HepG2 (cell line): ENCODE data around the gene FGFR3. TPM values are rescaled to one million over a fixed set of nuclear protein-coding genes. Genes with fewer than 3 reads are reported as not detected.

Experiments
- ADNP ChIP-seq: sonication (generic); formaldehyde crosslinking; IDR thresholded peaks from 2 replicates; pipeline ENCODE4 v1.4.0; 2020; ENCODE audit warnings: missing genetic modification reagents
- AHR ChIP-seq: IDR thresholded peaks from 2 replicates; pipeline ENCODE4 v1.6.1; 2018; ENCODE audit warnings: missing genetic modification reagents, missing compliant biosample characterization
- HIC2 ChIP-seq: sonication (generic); formaldehyde crosslinking; IDR thresholded peaks from 2 replicates; pipeline ENCODE4 v1.9.0; 2022; ENCODE audit warnings: low read depth, missing genetic modification reagents
- NR2F1 ChIP-seq, 2 experiments: fragments of 450-650 bp in 1 of 2; formaldehyde crosslinking in 1 of 2; IDR thresholded peaks; 2 replicates each; pipeline versions ENCODE4 v1.5.0 to v1.6.1; 2016 to 2020; ENCODE audit warnings: mild to moderate bottlenecking in 1 of 2, missing compliant biosample characterization in 1 of 2, missing genetic modification reagents in 1 of 2, moderate library complexity in 1 of 2
- POLR2G ChIP-seq: fragments of 200-400 bp; formaldehyde crosslinking; IDR thresholded peaks from 2 replicates; pipeline ENCODE4 v1.6.1; 2018; ENCODE audit warnings: mild to moderate bottlenecking, low read depth, low read length, moderate library complexity
- RFXAP ChIP-seq: sonication (generic); formaldehyde crosslinking; IDR thresholded peaks from 2 replicates; pipeline ENCODE4 v1.4.0; 2020; ENCODE audit warnings: missing genetic modification reagents, borderline replicate concordance
- SRSF4 ChIP-seq: fragments of 200-400 bp; formaldehyde crosslinking; IDR thresholded peaks from one replicate; pipeline ENCODE4 v1.6.1; 2018; ENCODE audit warnings: mild to moderate bottlenecking, low read depth, low read length, moderate library complexity; ENCODE audit not compliant: poor library complexity, severe bottlenecking
- TBX2 ChIP-seq: sonication (generic); formaldehyde crosslinking; IDR thresholded peaks from 2 replicates; pipeline ENCODE4 v1.5.0; 2020; ENCODE audit warnings: missing genetic modification reagents, mild to moderate bottlenecking, borderline replicate concordance
- ZBTB10 ChIP-seq: sonication (generic); formaldehyde crosslinking; IDR thresholded peaks from 2 replicates; pipeline ENCODE4 v1.4.0; 2020; ENCODE audit warnings: missing genetic modification reagents, borderline replicate concordance
- ZBTB7B ChIP-seq: sonication (generic); formaldehyde crosslinking; IDR thresholded peaks from 2 replicates; pipeline ENCODE4 v1.4.0; 2020; ENCODE audit warnings: missing genetic modification reagents
- ZFAT ChIP-seq: sonication (generic); formaldehyde crosslinking; conservative IDR thresholded peaks from 2 replicates; pipeline ENCODE4 v1.8.1; 2023; ENCODE audit warnings: missing genetic modification reagents, inconsistent platforms
- ZNF335 ChIP-seq: sonication (generic); formaldehyde crosslinking; IDR thresholded peaks from 2 replicates; pipeline ENCODE4 v1.4.0; 2020; ENCODE audit warnings: missing genetic modification reagents
- ZNF709 ChIP-seq: sonication (generic); formaldehyde crosslinking; IDR thresholded peaks from 2 replicates; pipeline ENCODE4 v1.5.0; 2020; ENCODE audit warnings: mild to moderate bottlenecking, missing genetic modification reagents
- ZNF777 ChIP-seq: sonication (generic); formaldehyde crosslinking; IDR thresholded peaks from 2 replicates; pipeline ENCODE4 v1.4.0; 2020; ENCODE audit warnings: missing genetic modification reagents
- ZNF792 ChIP-seq: IDR thresholded peaks from 2 replicates; pipeline ENCODE4 v1.6.1; 2016
- polyA plus RNA-seq, 8 experiments: library from polyadenylated mRNA; depleted of rRNA in 3 of 8; stranded (reverse) in 7 of 8; unstranded in 1 of 8; fragments of >200 nt; fragmentation: Illumina TruSeq in 4 of 8; extraction: Trizol in 4 of 8; gene quantifications; 2 replicates each; pipeline versions ENCODE4 v1.2.1 to v1.2.3, GENCODE V29; 2011 to 2016; ENCODE audit warnings: low read depth in 4 of 8, missing spikeins in 1 of 8, mixed read lengths in 1 of 8; ENCODE audit not compliant: insufficient read depth in 1 of 8
- total RNA-seq, 5 experiments: library from RNA; depleted of rRNA; stranded (reverse); fragments of >200 nt; fragmentation: Illumina TruSeq; extraction: Trizol; gene quantifications; 2 replicates each; pipeline ENCODE4 v1.2.3, GENCODE V29; 2016; ENCODE audit warnings: low read depth in 1 of 5
- TF ChIP-seq, protein P1 (sequence below): sonication (generic); formaldehyde crosslinking; IDR thresholded peaks from 2 replicates; pipeline ENCODE4 v1.5.0; 2020; ENCODE audit warnings: missing genetic modification reagents
- TF ChIP-seq, protein P2 (sequence below): IDR thresholded peaks from 2 replicates; pipeline ENCODE4 v1.6.1; 2016
- TF ChIP-seq, protein P3 (sequence below): sonication (generic); formaldehyde crosslinking; IDR thresholded peaks from 2 replicates; pipeline ENCODE4 v1.5.1; 2020; ENCODE audit warnings: missing genetic modification reagents, mild to moderate bottlenecking, borderline replicate concordance
- TF ChIP-seq, protein P4 (sequence below): IDR thresholded peaks from 2 replicates; pipeline ENCODE4 v1.6.1; 2016; ENCODE audit warnings: low read depth, borderline replicate concordance

The FGFR3 gene
- total and polyA plus RNA-seq, 2 of the 13 experiments (the other 11 are each of a cell fraction or from before 2014, with no cell fraction given) = 103 to 109 TPM

DNA sequence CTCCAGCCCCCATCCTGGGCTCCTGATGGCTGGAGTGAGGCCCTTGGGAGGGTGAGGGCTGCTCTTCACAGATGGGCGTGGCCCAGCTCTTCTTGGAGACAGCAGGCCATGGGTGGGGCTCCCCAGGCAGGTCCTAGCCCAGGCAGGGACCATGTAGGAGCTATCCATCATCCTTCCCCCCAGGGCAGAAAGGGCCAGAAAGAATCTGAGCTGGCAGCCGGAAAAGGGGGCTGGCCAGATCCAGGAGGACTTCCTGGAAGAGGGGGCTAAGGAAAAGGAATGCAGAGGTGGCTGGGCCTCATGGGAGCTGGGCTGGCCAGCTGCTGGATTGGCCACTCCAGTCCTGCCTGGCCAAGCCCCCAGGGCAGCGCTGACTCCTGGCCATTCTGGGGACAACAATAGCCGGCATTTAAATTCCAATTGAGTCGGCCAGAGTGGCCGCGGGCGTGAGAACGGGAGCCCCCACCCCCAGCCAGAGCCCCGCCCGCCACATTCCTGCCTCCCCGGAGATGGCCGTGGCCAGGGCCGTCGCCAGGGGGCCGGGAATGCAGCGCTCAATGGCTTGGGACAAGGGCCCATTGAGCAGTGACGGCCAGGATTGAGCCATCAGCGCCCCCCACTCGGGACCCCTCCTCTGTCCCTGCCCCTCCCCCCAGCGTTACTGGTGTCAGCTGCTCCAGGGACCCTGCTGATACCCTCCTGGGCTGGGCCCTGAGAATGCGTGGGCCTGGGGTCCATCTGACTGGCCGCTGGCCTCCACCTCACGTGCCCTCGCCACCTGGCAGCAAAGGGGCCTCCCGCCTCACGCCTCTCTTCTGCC lies 15.1 kb upstream of the FGFR3 start (continued):
- TF ChIP-seq ZNF709 (CRISPR knock-in tag) = no peak
- peak; percentile 54; the same call in 1 of the 2 replicates for TF ChIP-seq ZBTB10 (CRISPR knock-in tag)
- TF ChIP-seq RFXAP (CRISPR knock-in tag) = peak; percentile 72; the same call in 1 of the 2 replicates
- TF ChIP-seq ZNF792 (CRISPR knock-in tag) = 0 out of 2 replicates have a peak, but pooled peaks have one; percentile 23
- TF ChIP-seq, protein P1, sequence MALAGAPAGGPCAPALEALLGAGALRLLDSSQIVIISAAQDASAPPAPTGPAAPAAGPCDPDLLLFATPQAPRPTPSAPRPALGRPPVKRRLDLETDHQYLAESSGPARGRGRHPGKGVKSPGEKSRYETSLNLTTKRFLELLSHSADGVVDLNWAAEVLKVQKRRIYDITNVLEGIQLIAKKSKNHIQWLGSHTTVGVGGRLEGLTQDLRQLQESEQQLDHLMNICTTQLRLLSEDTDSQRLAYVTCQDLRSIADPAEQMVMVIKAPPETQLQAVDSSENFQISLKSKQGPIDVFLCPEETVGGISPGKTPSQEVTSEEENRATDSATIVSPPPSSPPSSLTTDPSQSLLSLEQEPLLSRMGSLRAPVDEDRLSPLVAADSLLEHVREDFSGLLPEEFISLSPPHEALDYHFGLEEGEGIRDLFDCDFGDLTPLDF = no peak
- TF ChIP-seq HIC2 = peak; percentile 5
- peak; percentile 81; the same call in 1 of the 2 replicates for TF ChIP-seq ADNP (CRISPR knock-in tag)
- TF ChIP-seq, protein P2, sequence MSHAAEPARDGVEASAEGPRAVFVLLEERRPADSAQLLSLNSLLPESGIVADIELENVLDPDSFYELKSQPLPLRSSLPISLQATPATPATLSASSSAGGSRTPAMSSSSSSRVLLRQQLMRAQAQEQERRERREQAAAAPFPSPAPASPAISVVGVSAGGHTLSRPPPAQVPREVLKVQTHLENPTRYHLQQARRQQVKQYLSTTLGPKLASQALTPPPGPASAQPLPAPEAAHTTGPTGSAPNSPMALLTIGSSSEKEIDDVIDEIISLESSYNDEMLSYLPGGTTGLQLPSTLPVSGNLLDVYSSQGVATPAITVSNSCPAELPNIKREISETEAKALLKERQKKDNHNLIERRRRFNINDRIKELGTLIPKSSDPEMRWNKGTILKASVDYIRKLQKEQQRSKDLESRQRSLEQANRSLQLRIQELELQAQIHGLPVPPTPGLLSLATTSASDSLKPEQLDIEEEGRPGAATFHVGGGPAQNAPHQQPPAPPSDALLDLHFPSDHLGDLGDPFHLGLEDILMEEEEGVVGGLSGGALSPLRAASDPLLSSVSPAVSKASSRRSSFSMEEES (CRISPR knock-in tag) = 0 out of 2 replicates have a peak, but pooled peaks have one; percentile 41
- peak; percentile 66; the same call in 1 of the 2 replicates for TF ChIP-seq TBX2 (CRISPR knock-in tag)
- 0 out of 2 replicates have a peak, but pooled peaks have one; percentile 8 for TF ChIP-seq AHR (CRISPR knock-in tag)
- TF ChIP-seq ZNF777 (CRISPR knock-in tag) = 0 out of 2 replicates have a peak, but pooled peaks have one; percentile 44
- TF ChIP-seq NR2F1 (CRISPR knock-in tag; IDR thresholded peaks at IDR 0.05) = no peak
- TF ChIP-seq ZNF335 = no peak
- TF ChIP-seq, protein P3, sequence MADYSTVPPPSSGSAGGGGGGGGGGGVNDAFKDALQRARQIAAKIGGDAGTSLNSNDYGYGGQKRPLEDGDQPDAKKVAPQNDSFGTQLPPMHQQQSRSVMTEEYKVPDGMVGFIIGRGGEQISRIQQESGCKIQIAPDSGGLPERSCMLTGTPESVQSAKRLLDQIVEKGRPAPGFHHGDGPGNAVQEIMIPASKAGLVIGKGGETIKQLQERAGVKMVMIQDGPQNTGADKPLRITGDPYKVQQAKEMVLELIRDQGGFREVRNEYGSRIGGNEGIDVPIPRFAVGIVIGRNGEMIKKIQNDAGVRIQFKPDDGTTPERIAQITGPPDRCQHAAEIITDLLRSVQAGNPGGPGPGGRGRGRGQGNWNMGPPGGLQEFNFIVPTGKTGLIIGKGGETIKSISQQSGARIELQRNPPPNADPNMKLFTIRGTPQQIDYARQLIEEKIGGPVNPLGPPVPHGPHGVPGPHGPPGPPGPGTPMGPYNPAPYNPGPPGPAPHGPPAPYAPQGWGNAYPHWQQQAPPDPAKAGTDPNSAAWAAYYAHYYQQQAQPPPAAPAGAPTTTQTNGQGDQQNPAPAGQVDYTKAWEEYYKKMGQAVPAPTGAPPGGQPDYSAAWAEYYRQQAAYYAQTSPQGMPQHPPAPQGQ (CRISPR knock-in tag) = no peak
- TF ChIP-seq, protein P4, sequence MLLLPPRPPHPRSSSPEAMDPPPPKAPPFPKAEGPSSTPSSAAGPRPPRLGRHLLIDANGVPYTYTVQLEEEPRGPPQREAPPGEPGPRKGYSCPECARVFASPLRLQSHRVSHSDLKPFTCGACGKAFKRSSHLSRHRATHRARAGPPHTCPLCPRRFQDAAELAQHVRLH (CRISPR knock-in tag) = no peak
- TF ChIP-seq ZFAT = no peak
- no peak for TF ChIP-seq SRSF4
- peak; percentile 86 for TF ChIP-seq ZBTB7B (CRISPR knock-in tag)
- peak; percentile 45; the same call in 1 of the 2 replicates for TF ChIP-seq POLR2G
